GM12878 (cell line): ENCODE results near the gene KLHL36. TPM values are rescaled to one million over a fixed set of nuclear protein-coding genes. Genes with fewer than 3 reads are reported as not detected.
A peak's percentile ranks its signal among the peaks of the same experiment; 100 is the strongest.

Source experiments
- ATAC-seq: fragments of 200-7000 bp; cut with Tn5 transposase; 3 replicates; pipeline ENCODE4 v1.9.1; 2020; ENCODE audit warnings: mild to moderate bottlenecking, moderate library complexity
- BruUV-seq: library from RNA; stranded (reverse); fragments of 400-500 nt; replicated peaks from 2 replicates; lab custom pipeline; 2021; lab: Mats Ljungman, UMichigan
- CTCF ChIA-PET: fragments of 300-600 bp; sonication (Branson Sonifier 250); formaldehyde crosslinking; extraction: SDS; loops from one replicate; lab custom pipeline; 2021; ENCODE audit warnings: inconsistent platforms; lab: Yijun Ruan, JAX
- POLR2A ChIA-PET: fragments of 350-600 bp; formaldehyde crosslinking; extraction: SDS; loops from one replicate; lab custom pipeline; 2021; ENCODE audit warnings: inconsistent platforms; lab: Charles Lee
- RAD21 ChIA-PET: fragments of 300-600 bp; sonication (Branson Sonifier 250); formaldehyde crosslinking; loops from one replicate; lab custom pipeline; 2023; ENCODE audit warnings: antibody characterized with exemption; ENCODE audit not compliant: unreplicated experiment; lab: Charles Lee
- SMC1A ChIA-PET: fragments of 300-600 bp; sonication (Branson Sonifier 250); formaldehyde crosslinking; loops from one replicate; lab custom pipeline; 2023; ENCODE audit not compliant: unreplicated experiment, uncharacterized antibody; lab: Charles Lee
- DNase-seq: peaks from one replicate; pipeline ENCODE4 v3.0.0-alpha.2; 2011; ENCODE audit warnings: low read depth, low spot score
- FAIRE-seq: peaks from 3 replicates; lab custom pipeline; 2011; peaks lifted over from hg19 to GRCh38; lab: Jason Lieb, UNC
- H2AFZ ChIP-seq: 2 replicates; pipeline ENCODE4 v1.6.0; 2011; ENCODE audit warnings: low read depth, low read length, control low read depth; ENCODE audit not compliant: control insufficient read depth
- H3K27ac ChIP-seq: 2 replicates; pipeline ENCODE4 v1.5.1; 2011; ENCODE audit warnings: control low read depth; ENCODE audit not compliant: control insufficient read depth, insufficient read depth
- H3K27me3 ChIP-seq, 2 experiments: replicated peaks in 1 of 2; 2 replicates each; pipeline versions ENCODE4 v1.6.0 to v1.6.1; 2011; ENCODE audit warnings: low read length in 1 of 2; ENCODE audit not compliant: control insufficient read depth in 2 of 2, insufficient read depth in 2 of 2
- H3K36me3 ChIP-seq, 2 experiments: 2 replicates each; pipeline ENCODE4 v1.5.1; 2011; ENCODE audit warnings: low read length in 1 of 2; ENCODE audit not compliant: control insufficient read depth in 2 of 2, insufficient read depth in 2 of 2
- H3K4me1 ChIP-seq: 2 replicates; pipeline ENCODE4 v1.6.1; 2011; ENCODE audit warnings: mild to moderate bottlenecking, low read length, moderate library complexity, mixed read lengths; ENCODE audit not compliant: control insufficient read depth, insufficient read depth
- H3K4me2 ChIP-seq: 2 replicates; pipeline ENCODE4 v1.6.0; 2011; ENCODE audit warnings: control low read depth; ENCODE audit not compliant: control insufficient read depth, insufficient read depth
- H3K4me3 ChIP-seq: fragments of 200-600 bp; sonication (generic); 2 replicates; pipeline ENCODE4 v1.5.1; 2016
- H3K79me2 ChIP-seq: 2 replicates; pipeline ENCODE4 v1.6.0; 2011; ENCODE audit warnings: low read length; ENCODE audit not compliant: control insufficient read depth, insufficient read depth
- H3K9ac ChIP-seq: 2 replicates; pipeline ENCODE4 v1.8.0; 2011; ENCODE audit warnings: low read length, control low read depth, mixed read lengths; ENCODE audit not compliant: control insufficient read depth, insufficient read depth
- H3K9me3 ChIP-seq: replicated peaks from 3 replicates; pipeline ENCODE4 v1.5.1; 2011; ENCODE audit warnings: mild to moderate bottlenecking, low read length; ENCODE audit not compliant: control insufficient read depth, insufficient read depth
- H4K20me1 ChIP-seq: 2 replicates; pipeline ENCODE4 v1.6.0; 2011; ENCODE audit not compliant: control insufficient read depth, insufficient read depth
- CHD2 ChIP-seq: IDR thresholded peaks from 2 replicates; pipeline ENCODE4 v1.6.1; 2011; ENCODE audit warnings: low read depth, low read length, improper control_type of control experiment, borderline replicate concordance
- DPF2 ChIP-seq: fragments of 450-650 bp; IDR thresholded peaks from 2 replicates; pipeline ENCODE4 v1.6.1; 2017; ENCODE audit warnings: mild to moderate bottlenecking
- EED ChIP-seq: sonication (generic); IDR thresholded peaks from 2 replicates; pipeline ENCODE4 v1.6.1; 2016; ENCODE audit warnings: antibody characterized with exemption, low read depth
- ETV6 ChIP-seq, 2 experiments: fragments of 450-650 bp in 1 of 2; IDR thresholded peaks in 1 of 2; conservative IDR thresholded peaks in 1 of 2; 2 replicates each; pipeline ENCODE4 v1.6.1; 2014; ENCODE audit warnings: antibody characterized with exemption in 1 of 2, borderline replicate concordance in 1 of 2, low read depth in 1 of 2, mild to moderate bottlenecking in 1 of 2, moderate library complexity in 1 of 2
- HDAC6 ChIP-seq: fragments of 200-600 bp; sonication (generic); IDR thresholded peaks from one replicate; pipeline ENCODE4 v1.8.0; 2017; ENCODE audit warnings: antibody characterized with exemption; ENCODE audit not compliant: unreplicated experiment
- PAX5 ChIP-seq: IDR thresholded peaks from 2 replicates; pipeline ENCODE4 v1.6.1; 2011; ENCODE audit warnings: low read depth, low read length, borderline replicate concordance
- POLR2A ChIP-seq: IDR thresholded peaks from 2 replicates; pipeline ENCODE4 v1.6.1; 2011; ENCODE audit warnings: low read depth, mild to moderate bottlenecking, low read length
- POLR2AphosphoS5 ChIP-seq: IDR thresholded peaks from 2 replicates; pipeline ENCODE4 v1.6.1; 2011; ENCODE audit warnings: mild to moderate bottlenecking, low read length, inconsistent platforms
- SMC3 ChIP-seq: IDR thresholded peaks from 2 replicates; pipeline ENCODE4 v1.6.1; 2011; ENCODE audit warnings: low read length, improper control_type of control experiment, borderline replicate concordance
- SPI1 ChIP-seq: IDR thresholded peaks from 2 replicates; pipeline ENCODE4 v1.6.1; 2011; ENCODE audit warnings: low read depth, mild to moderate bottlenecking, low read length, moderate library complexity, borderline replicate concordance; ENCODE audit not compliant: insufficient read depth
- SRF ChIP-seq, 2 experiments: IDR thresholded peaks; 2 replicates each; pipeline ENCODE4 v1.6.1; 2011; ENCODE audit warnings: low read depth in 2 of 2, low read length in 2 of 2, mild to moderate bottlenecking in 1 of 2, moderate library complexity in 1 of 2
- USF2 ChIP-seq: IDR thresholded peaks from 2 replicates; pipeline ENCODE4 v1.6.1; 2011; ENCODE audit warnings: low read depth, low read length, improper control_type of control experiment, borderline replicate concordance
- WGBS: methylation state at CpG from one replicate; pipeline ENCODE4 v1.1.6; 2016; ENCODE audit warnings: low lambda C conversion rate; ENCODE audit not compliant: insufficient replicate concordance, insufficient coverage; ENCODE audit errors: missing lambda C conversion rate; 5-methylcytosine and 5-hydroxymethylcytosine counted together
- in situ Hi-C: fragments of 300-500 bp; cut with MboI; formaldehyde crosslinking; loops from 9 replicates; pipeline ENCODE4 v1.14.3; 2018; ENCODE audit warnings: mixed read lengths
- intact Hi-C: fragments of 100-400 bp; cut with micrococcal nuclease; formaldehyde crosslinking; loops from one replicate; pipeline ENCODE4 v1.14.2; 2022; ENCODE audit not compliant: unreplicated experiment
- polyA plus RNA-seq, 11 experiments: library from polyadenylated mRNA; depleted of rRNA in 4 of 11; unstranded in 6 of 11; stranded (reverse) in 5 of 11; fragments of >200 nt; fragmentation: Nextera tagmentation in 4 of 11; fragmentation: Illumina TruSeq in 1 of 11; extraction: Ambion mirVana in 4 of 11; extraction: Trizol in 1 of 11; gene quantifications; 1 replicate in 1 of 11; 2 replicates in 10 of 11; pipeline versions ENCODE4 v1.2.1 to v1.2.3, GENCODE V29; 2011 to 2016; ENCODE audit warnings: inconsistent platforms in 2 of 11, missing spikeins in 2 of 11, low read depth in 1 of 11
- total RNA-seq, 4 experiments: library from RNA; depleted of rRNA in 3 of 4; stranded (reverse); fragments of >200 nt in 3 of 4; fragmentation: Illumina TruSeq in 1 of 4; extraction: Trizol in 1 of 4; gene quantifications; 2 replicates each; pipeline versions ENCODE4 v1.2.1 to v1.2.3, GENCODE V29; 2013 to 2021
- TF ChIP-seq, protein P1 (sequence below): fragments of 450-650 bp; IDR thresholded peaks from 2 replicates; pipeline ENCODE4 v1.6.1; 2017; ENCODE audit warnings: mild to moderate bottlenecking, moderate library complexity
- TF ChIP-seq, protein P2 (sequence below): fragments of 450-650 bp; IDR thresholded peaks from 2 replicates; pipeline ENCODE4 v1.6.1; 2016; ENCODE audit warnings: mild to moderate bottlenecking, moderate library complexity, borderline replicate concordance

The KLHL36 gene
- total and polyA plus RNA-seq, 10 of the 15 experiments (the other 5 are each of a cell fraction or from before 2014, with no cell fraction given): 2.6 to 45.3 (median 16.8) TPM

GRCh38 chr16:84607694-84608093, 40.6 kb upstream of the KLHL36 start:
- Histone ChIP-seq H3K36me3 (peaks cover 10 to 20% of the 10 kb centered on the region in 2 experiments; a peak in 3 of 4 replicates), H3K79me2 (peaks cover 93% of the 10 kb centered on the region), H3K9ac (peak overlapping the region; percentile 55), H3K4me3 (peak overlapping the region; percentile 43), H3K4me1 (peaks cover 60% of the 10 kb centered on the region), H3K27me3 (no peaks in the 10 kb centered on the region), H3K9me3 (peaks cover 11% of the 10 kb centered on the region; the same call in 2 of the 3 replicates), H2AFZ (no peak overlapping the region), H3K27ac (peak overlapping the region; percentile 63), H4K20me1 (no peaks in the 10 kb centered on the region), H3K4me2 (peak overlapping the region; percentile 92)
- in situ Hi-C loops: loop anchor here (10.0 to 25.0 kb wide), 2 partner anchors 653 to 955 kb away; partner anchors contain the start of gene OSGIN1
- BruUV-seq: no TSS peak
- ChIA-PET SMC1A (interaction anchor here (0.7 to 13.9 kb wide), 5 partner anchors 9 to 97 kb away, joined by 3 to 229 read pairs (median 4); partner anchors contain the start of gene COTL1), CTCF (interaction anchor here (0.6 to 2.7 kb wide), 7 partner anchors 8 to 860 kb away, joined by 3 to 9 read pairs (median 5); no protein-coding TSS in a partner anchor), POLR2A (interaction anchor here (0.6 to 16.2 kb wide), 10 partner anchors 7 to 319 kb away, joined by 3 to 214 read pairs (median 5); partner anchors contain the start of gene COTL1), RAD21 (interaction anchor here (2.9 to 13.6 kb wide), 3 partner anchors 10 to 14 kb away, joined by 11 to 224 read pairs (median 22); partner anchors contain the start of gene COTL1)
- DNase-seq: no peak
- ATAC-seq: peak; percentile 62
- peak; percentile 88 for FAIRE-seq
- intact Hi-C loops: no loop called here
- WGBS: 4% methylated on average over 7 of the region's 7 CpGs
- TF ChIP-seq SMC3: 0 out of 2 replicates have a peak, but pooled peaks have one; percentile 11
- TF ChIP-seq POLR2A: peak; percentile 62; the same call in 1 of the 2 replicates
- peak; percentile 62; the same call in 1 of the 2 replicates for TF ChIP-seq DPF2
- no peak for TF ChIP-seq HDAC6
- TF ChIP-seq, protein P1, sequence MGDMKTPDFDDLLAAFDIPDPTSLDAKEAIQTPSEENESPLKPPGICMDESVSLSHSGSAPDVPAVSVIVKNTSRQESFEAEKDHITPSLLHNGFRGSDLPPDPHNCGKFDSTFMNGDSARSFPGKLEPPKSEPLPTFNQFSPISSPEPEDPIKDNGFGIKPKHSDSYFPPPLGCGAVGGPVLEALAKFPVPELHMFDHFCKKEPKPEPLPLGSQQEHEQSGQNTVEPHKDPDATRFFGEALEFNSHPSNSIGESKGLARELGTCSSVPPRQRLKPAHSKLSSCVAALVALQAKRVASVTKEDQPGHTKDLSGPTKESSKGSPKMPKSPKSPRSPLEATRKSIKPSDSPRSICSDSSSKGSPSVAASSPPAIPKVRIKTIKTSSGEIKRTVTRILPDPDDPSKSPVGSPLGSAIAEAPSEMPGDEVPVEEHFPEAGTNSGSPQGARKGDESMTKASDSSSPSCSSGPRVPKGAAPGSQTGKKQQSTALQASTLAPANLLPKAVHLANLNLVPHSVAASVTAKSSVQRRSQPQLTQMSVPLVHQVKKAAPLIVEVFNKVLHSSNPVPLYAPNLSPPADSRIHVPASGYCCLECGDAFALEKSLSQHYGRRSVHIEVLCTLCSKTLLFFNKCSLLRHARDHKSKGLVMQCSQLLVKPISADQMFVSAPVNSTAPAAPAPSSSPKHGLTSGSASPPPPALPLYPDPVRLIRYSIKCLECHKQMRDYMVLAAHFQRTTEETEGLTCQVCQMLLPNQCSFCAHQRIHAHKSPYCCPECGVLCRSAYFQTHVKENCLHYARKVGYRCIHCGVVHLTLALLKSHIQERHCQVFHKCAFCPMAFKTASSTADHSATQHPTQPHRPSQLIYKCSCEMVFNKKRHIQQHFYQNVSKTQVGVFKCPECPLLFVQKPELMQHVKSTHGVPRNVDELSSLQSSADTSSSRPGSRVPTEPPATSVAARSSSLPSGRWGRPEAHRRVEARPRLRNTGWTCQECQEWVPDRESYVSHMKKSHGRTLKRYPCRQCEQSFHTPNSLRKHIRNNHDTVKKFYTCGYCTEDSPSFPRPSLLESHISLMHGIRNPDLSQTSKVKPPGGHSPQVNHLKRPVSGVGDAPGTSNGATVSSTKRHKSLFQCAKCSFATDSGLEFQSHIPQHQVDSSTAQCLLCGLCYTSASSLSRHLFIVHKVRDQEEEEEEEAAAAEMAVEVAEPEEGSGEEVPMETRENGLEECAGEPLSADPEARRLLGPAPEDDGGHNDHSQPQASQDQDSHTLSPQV: no peak
- no peak for TF ChIP-seq USF2
- TF ChIP-seq, protein P2, sequence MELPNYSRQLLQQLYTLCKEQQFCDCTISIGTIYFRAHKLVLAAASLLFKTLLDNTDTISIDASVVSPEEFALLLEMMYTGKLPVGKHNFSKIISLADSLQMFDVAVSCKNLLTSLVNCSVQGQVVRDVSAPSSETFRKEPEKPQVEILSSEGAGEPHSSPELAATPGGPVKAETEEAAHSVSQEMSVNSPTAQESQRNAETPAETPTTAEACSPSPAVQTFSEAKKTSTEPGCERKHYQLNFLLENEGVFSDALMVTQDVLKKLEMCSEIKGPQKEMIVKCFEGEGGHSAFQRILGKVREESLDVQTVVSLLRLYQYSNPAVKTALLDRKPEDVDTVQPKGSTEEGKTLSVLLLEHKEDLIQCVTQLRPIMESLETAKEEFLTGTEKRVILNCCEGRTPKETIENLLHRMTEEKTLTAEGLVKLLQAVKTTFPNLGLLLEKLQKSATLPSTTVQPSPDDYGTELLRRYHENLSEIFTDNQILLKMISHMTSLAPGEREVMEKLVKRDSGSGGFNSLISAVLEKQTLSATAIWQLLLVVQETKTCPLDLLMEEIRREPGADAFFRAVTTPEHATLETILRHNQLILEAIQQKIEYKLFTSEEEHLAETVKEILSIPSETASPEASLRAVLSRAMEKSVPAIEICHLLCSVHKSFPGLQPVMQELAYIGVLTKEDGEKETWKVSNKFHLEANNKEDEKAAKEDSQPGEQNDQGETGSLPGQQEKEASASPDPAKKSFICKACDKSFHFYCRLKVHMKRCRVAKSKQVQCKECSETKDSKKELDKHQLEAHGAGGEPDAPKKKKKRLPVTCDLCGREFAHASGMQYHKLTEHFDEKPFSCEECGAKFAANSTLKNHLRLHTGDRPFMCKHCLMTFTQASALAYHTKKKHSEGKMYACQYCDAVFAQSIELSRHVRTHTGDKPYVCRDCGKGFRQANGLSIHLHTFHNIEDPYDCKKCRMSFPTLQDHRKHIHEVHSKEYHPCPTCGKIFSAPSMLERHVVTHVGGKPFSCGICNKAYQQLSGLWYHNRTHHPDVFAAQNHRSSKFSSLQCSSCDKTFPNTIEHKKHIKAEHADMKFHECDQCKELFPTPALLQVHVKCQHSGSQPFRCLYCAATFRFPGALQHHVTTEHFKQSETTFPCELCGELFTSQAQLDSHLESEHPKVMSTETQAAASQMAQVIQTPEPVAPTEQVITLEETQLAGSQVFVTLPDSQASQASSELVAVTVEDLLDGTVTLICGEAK: peak; percentile 19; the same call in 1 of the 2 replicates
- TF ChIP-seq CHD2: 0 out of 2 replicates have a peak, but pooled peaks have one; percentile 18
- TF ChIP-seq EED: peak; percentile 80
- peak in 1 of 2 experiments; percentile 87; a peak in 2 of 4 replicates for TF ChIP-seq SRF (IDR thresholded peaks at IDR 0.05; ENCODE audit: low read depth in 2 of 2, low read length in 2 of 2)
- peak; percentile 93 for TF ChIP-seq SPI1
- peak in 1 of 2 experiments; percentile 54; a peak in 1 of 4 replicates for TF ChIP-seq ETV6 (conservative IDR thresholded peaks at IDR 0.05 in 1 of 2, IDR thresholded peaks at IDR 0.05 in 1 of 2; ENCODE audit: borderline replicate concordance in 1 of 2, low read depth in 1 of 2)
- 0 out of 2 replicates have a peak, but pooled peaks have one; percentile 50 for TF ChIP-seq PAX5
- peak; percentile 81 for TF ChIP-seq POLR2AphosphoS5
